Esophagus squamous epithelium (tissue), 5 donors: Measurements from ENCODE around the gene BDKRB2. TPM values are rescaled to one million over a fixed set of nuclear protein-coding genes. Genes with fewer than 3 reads are reported as not detected.

Experiments
- DNase-seq: peaks from one replicate; lab custom pipeline; 2025; lab: John Stamatoyannopoulos, UW
- H3K27ac ChIP-seq, 4 donors: fragments of 200-600 bp; sonication (generic); one replicate each; pipeline ENCODE4 v1.5.1; 2016 to 2019; ENCODE audit warnings: mild to moderate bottlenecking in 1 of 4
- H3K27me3 ChIP-seq, 4 donors: fragments of 200-600 bp; sonication (generic); 1 replicate in 3 of 4; 2 replicates in 1 of 4; pipeline versions ENCODE4 v1.5.1 to v1.6.0; 2017 to 2021; ENCODE audit warnings: antibody characterized with exemption in 1 of 4
- H3K36me3 ChIP-seq, 3 donors: fragments of 200-600 bp; sonication (generic); one replicate each; pipeline ENCODE4 v1.5.1; 2016 to 2019
- H3K4me1 ChIP-seq, 3 donors: fragments of 200-600 bp; sonication (generic); one replicate each; pipeline ENCODE4 v1.5.1; 2017 to 2019
- H3K4me3 ChIP-seq, 4 donors: fragments of 200-600 bp; sonication (generic); 1 replicate in 3 of 4; 2 replicates in 1 of 4; pipeline ENCODE4 v1.5.1; 2016 to 2019; ENCODE audit warnings: mild to moderate bottlenecking in 2 of 4, moderate library complexity in 1 of 4
- H3K9me3 ChIP-seq, 3 donors: fragments of 200-600 bp; sonication (generic); one replicate each; pipeline ENCODE4 v1.5.1; 2016 to 2019
- POLR2A ChIP-seq, 4 donors: fragments of 450-650 bp; IDR thresholded peaks; one replicate each; pipeline ENCODE4 v1.6.1; 2017; ENCODE audit warnings: antibody characterized with exemption in 4 of 4, mild to moderate bottlenecking in 4 of 4, moderate library complexity in 3 of 4
- WGBS, 2 donors: methylation state at CpG; one replicate each; pipeline ENCODE4 v1.1.5; 2018; 5-methylcytosine and 5-hydroxymethylcytosine counted together
- intact Hi-C: fragments of 100-400 bp; cut with DNase I; formaldehyde crosslinking; loops from one replicate; pipeline ENCODE4 v1.15.0; 2022
- total RNA-seq, 4 donors: library from RNA; depleted of rRNA; stranded (reverse); fragments of >200 nt; gene quantifications; one replicate each; pipeline ENCODE4 v1.1.0, GENCODE V29; 2016
- TF ChIP-seq, protein P1 (sequence below), 6 experiments: fragments of 450-650 bp in 4 of 6; fragments of 200-600 bp in 2 of 6; sonication (generic) in 2 of 6; IDR thresholded peaks; one replicate each; pipeline ENCODE4 v1.5.1; 2016 to 2019; ENCODE audit warnings: antibody characterized with exemption in 6 of 6, mild to moderate bottlenecking in 4 of 6, moderate library complexity in 4 of 6
- donor health status: DM: yes; HTN: yes; CAD: no.

BDKRB2 gene
- total RNA-seq, 4 donors from 2014 or later, result 18.8 to 31.2 (median 20.0) TPM

- no peak for DNase-seq
- Histone ChIP-seq H3K36me3 (peaks cover 0 to 40% (median 4%) of the 10 kb centered on the region in 3 donors), H3K4me1 (peaks cover 21 to 71% (median 29%) of the 10 kb centered on the region in 3 donors), H3K9me3 (peaks cover 0 to 6% (median 0%) of the 10 kb centered on the region in 3 donors), H3K27me3 (peaks cover 0 to 9% (median 0%) of the 10 kb centered on the region in 4 donors), H3K4me3 (no peak overlapping the region), H3K27ac (no peak overlapping the region)
- no peak for TF ChIP-seq POLR2A (IDR thresholded peaks at IDR 0.05)
- TF ChIP-seq, protein P1, sequence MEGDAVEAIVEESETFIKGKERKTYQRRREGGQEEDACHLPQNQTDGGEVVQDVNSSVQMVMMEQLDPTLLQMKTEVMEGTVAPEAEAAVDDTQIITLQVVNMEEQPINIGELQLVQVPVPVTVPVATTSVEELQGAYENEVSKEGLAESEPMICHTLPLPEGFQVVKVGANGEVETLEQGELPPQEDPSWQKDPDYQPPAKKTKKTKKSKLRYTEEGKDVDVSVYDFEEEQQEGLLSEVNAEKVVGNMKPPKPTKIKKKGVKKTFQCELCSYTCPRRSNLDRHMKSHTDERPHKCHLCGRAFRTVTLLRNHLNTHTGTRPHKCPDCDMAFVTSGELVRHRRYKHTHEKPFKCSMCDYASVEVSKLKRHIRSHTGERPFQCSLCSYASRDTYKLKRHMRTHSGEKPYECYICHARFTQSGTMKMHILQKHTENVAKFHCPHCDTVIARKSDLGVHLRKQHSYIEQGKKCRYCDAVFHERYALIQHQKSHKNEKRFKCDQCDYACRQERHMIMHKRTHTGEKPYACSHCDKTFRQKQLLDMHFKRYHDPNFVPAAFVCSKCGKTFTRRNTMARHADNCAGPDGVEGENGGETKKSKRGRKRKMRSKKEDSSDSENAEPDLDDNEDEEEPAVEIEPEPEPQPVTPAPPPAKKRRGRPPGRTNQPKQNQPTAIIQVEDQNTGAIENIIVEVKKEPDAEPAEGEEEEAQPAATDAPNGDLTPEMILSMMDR (IDR thresholded peaks at IDR 0.05), result no peak
- intact Hi-C loops, result loop anchor here (10.0 kb wide), 1 partner anchor 104 kb away; no protein-coding TSS in a partner anchor
- WGBS, 2 donors, result 84 to 86% methylated on average over 7 of the region's 12 CpGs
These were observed 4.1 kb downstream of the BDKRB2 start for GRCh38 chr14:96208739-96209138.

- intact Hi-C loops, result no loop called here
- Histone ChIP-seq H3K36me3 (peaks cover 0 to 47% (median 4%) of the 10 kb centered on the region in 3 donors), H3K27ac (no peak overlapping the region), H3K9me3 (peaks cover 0 to 6% (median 0%) of the 10 kb centered on the region in 3 donors), H3K27me3 (no peaks in the 10 kb centered on the region), H3K4me1 (peaks cover 10 to 74% (median 15%) of the 10 kb centered on the region in 3 donors), H3K4me3 (no peak overlapping the region)
- TF ChIP-seq POLR2A (IDR thresholded peaks at IDR 0.05), result no peak
- TF ChIP-seq, protein P1 (IDR thresholded peaks at IDR 0.05), result no peak
- DNase-seq, result no peak
These were observed 7.5 kb downstream of the BDKRB2 start for GRCh38 chr14:96212140-96212539.

GRCh38 chr14:96212896-96213295 lies 8.3 kb downstream of the BDKRB2 start:
- DNase-seq, result no peak
- H3K9me3 ChIP-seq, result peaks cover 0 to 6% (median 0%) of the 10 kb centered on the region in 3 donors
- H3K36me3 ChIP-seq, result peaks cover 0 to 47% (median 4%) of the 10 kb centered on the region in 3 donors
- TF ChIP-seq, protein P1 (IDR thresholded peaks at IDR 0.05), result no peak
- no peak for TF ChIP-seq POLR2A (IDR thresholded peaks at IDR 0.05)
- 94 to 98% methylated on average over 4 of the region's 4 CpGs for WGBS, 2 donors
- intact Hi-C loops, result no loop called here
- H3K27me3 ChIP-seq, result no peaks in the 10 kb centered on the region
- H3K4me3 ChIP-seq, result no peak overlapping the region
- H3K4me1 ChIP-seq, result peaks cover 2 to 73% (median 9%) of the 10 kb centered on the region in 3 donors
- peak overlapping the region in 3 of 4 donors; percentile 16 to 39 (median 17) for H3K27ac ChIP-seq

GRCh38 chr14:96213871-96214465 lies 9.3 kb downstream of the BDKRB2 start:
- H3K27ac ChIP-seq, result peak overlapping the region in 3 of 4 donors; percentile 44 to 68 (median 47)

GRCh38 chr14:96214793-96215192 lies 10.2 kb downstream of the BDKRB2 start:
- peaks cover 0 to 6% (median 0%) of the 10 kb centered on the region in 3 donors for H3K9me3 ChIP-seq
- TF ChIP-seq POLR2A (IDR thresholded peaks at IDR 0.05), result no peak
- TF ChIP-seq, protein P1 (IDR thresholded peaks at IDR 0.05), result no peak
- peaks cover 5 to 73% (median 16%) of the 10 kb centered on the region in 3 donors for H3K4me1 ChIP-seq
- DNase-seq, result no peak
- peaks cover 0 to 30% (median 4%) of the 10 kb centered on the region in 3 donors for H3K36me3 ChIP-seq
- H3K27me3 ChIP-seq, result no peaks in the 10 kb centered on the region
- no peak overlapping the region for H3K4me3 ChIP-seq
- H3K27ac ChIP-seq, result peak overlapping the region in 2 of 4 donors; percentile 68
- whole genome bisulfite sequencing, 2 donors, result 64 to 66% methylated on average over 4 of the region's 4 CpGs
- intact Hi-C loops, result no loop called here

More at GRCh38 chr14:96213871-96214465, 9.3 kb downstream of the BDKRB2 start:
- no peaks in the 10 kb centered on the region for H3K27me3 ChIP-seq
- H3K36me3 ChIP-seq, result peaks cover 0 to 37% (median 4%) of the 10 kb centered on the region in 3 donors
- peaks cover 0 to 6% (median 0%) of the 10 kb centered on the region in 3 donors for H3K9me3 ChIP-seq
- DNase-seq, result no peak
- TF ChIP-seq, protein P1 (IDR thresholded peaks at IDR 0.05), result no peak
- no peak for TF ChIP-seq POLR2A (IDR thresholded peaks at IDR 0.05)
- no peak overlapping the region for H3K4me3 ChIP-seq
- intact Hi-C loops, result no loop called here
- 74 to 79% methylated on average over 6 to 8 of the region's 10 CpGs for WGBS, 2 donors
- H3K4me1 ChIP-seq, result peaks cover 2 to 73% (median 14%) of the 10 kb centered on the region in 3 donors
